Liver (tissue), 9 donors: ENCODE measurements around the gene FAM184A. TPM values are rescaled to one million over a fixed set of nuclear protein-coding genes. Genes with fewer than 3 reads are reported as not detected.
"Not testable (repeated sequence)": the region's sequence is repeated elsewhere in the genome, so short reads cannot be mapped to it uniquely, and the experiment has no call there.

Experiments
- DNase-seq: peaks from one replicate; pipeline ENCODE4 v3.0.0-alpha.2; 2017; ENCODE audit warnings: low spot score
- H3K27ac ChIP-seq, 2 donors: one replicate each; pipeline ENCODE4 v1.7.0; 2013; ENCODE audit warnings: inconsistent platforms in 2 of 2, low read length in 2 of 2, control low read depth in 1 of 2, low read depth in 1 of 2, mild to moderate bottlenecking in 1 of 2
- H3K27me3 ChIP-seq, 4 donors: one replicate each; pipeline versions ENCODE4 v1.6.1 to v1.7.0; 2013; ENCODE audit warnings: low read length in 3 of 4, inconsistent platforms in 1 of 4, mild to moderate bottlenecking in 1 of 4, moderate library complexity in 1 of 4; ENCODE audit not compliant: control insufficient read depth in 4 of 4, insufficient read depth in 4 of 4
- H3K36me3 ChIP-seq, 4 donors: one replicate each; pipeline versions ENCODE4 v1.6.1 to v1.7.0; 2013; ENCODE audit warnings: low read length in 3 of 4, mild to moderate bottlenecking in 3 of 4, low read depth in 1 of 4, moderate library complexity in 1 of 4; ENCODE audit not compliant: control insufficient read depth in 4 of 4, insufficient read depth in 3 of 4
- H3K4me1 ChIP-seq, 4 donors: one replicate each; pipeline versions ENCODE4 v1.6.1 to v1.7.0; 2013; ENCODE audit warnings: low read length in 3 of 4, mild to moderate bottlenecking in 3 of 4, moderate library complexity in 1 of 4; ENCODE audit not compliant: control insufficient read depth in 4 of 4, insufficient read depth in 4 of 4
- H3K4me3 ChIP-seq, 3 donors: one replicate each; pipeline versions ENCODE4 v1.6.1 to v1.7.0; 2013; ENCODE audit warnings: low read length in 3 of 3, control low read depth in 1 of 3, low read depth in 1 of 3, mild to moderate bottlenecking in 1 of 3
- H3K9ac ChIP-seq, 2 donors: one replicate each; pipeline ENCODE4 v1.7.0; 2013; ENCODE audit warnings: low read length in 2 of 2, mild to moderate bottlenecking in 2 of 2, moderate library complexity in 2 of 2, control low read depth in 1 of 2, low read depth in 1 of 2
- H3K9me3 ChIP-seq, 4 donors: one replicate each; pipeline versions ENCODE4 v1.6.1 to v1.7.0; 2013; ENCODE audit warnings: low read length in 3 of 4; ENCODE audit not compliant: control insufficient read depth in 4 of 4
- CTCF ChIP-seq: fragments of 150-350 bp; IDR thresholded peaks from 2 replicates; pipeline ENCODE4 v1.5.1; 2017; ENCODE audit warnings: improper control_type of control experiment, low read depth, low read length; ENCODE audit not compliant: missing input control
- FOXA1 ChIP-seq: IDR thresholded peaks from 2 replicates; pipeline ENCODE4 v1.6.1; 2016; ENCODE audit warnings: antibody characterized with exemption
- GABPA ChIP-seq, 2 donors: IDR thresholded peaks in 1 of 2; conservative IDR thresholded peaks in 1 of 2; 2 replicates each; pipeline ENCODE4 v1.6.1; 2016; ENCODE audit warnings: antibody characterized with exemption in 2 of 2, mild to moderate bottlenecking in 1 of 2, moderate library complexity in 1 of 2
- MAX ChIP-seq: IDR thresholded peaks from 2 replicates; pipeline ENCODE4 v1.6.1; 2016; ENCODE audit warnings: antibody characterized with exemption
- NR2F2 ChIP-seq: IDR thresholded peaks from 2 replicates; pipeline ENCODE4 v1.6.1; 2016; ENCODE audit warnings: antibody characterized with exemption
- RAD21 ChIP-seq, 2 donors: IDR thresholded peaks; 2 replicates each; pipeline ENCODE4 v1.6.1; 2016; ENCODE audit warnings: antibody characterized with exemption in 2 of 2, mild to moderate bottlenecking in 2 of 2
- REST ChIP-seq: IDR thresholded peaks from 2 replicates; pipeline ENCODE4 v1.6.1; 2016; ENCODE audit warnings: antibody characterized with exemption, mild to moderate bottlenecking
- RXRA ChIP-seq, 2 donors: IDR thresholded peaks; 2 replicates each; pipeline ENCODE4 v1.6.1; 2017 to 2018; ENCODE audit warnings: antibody characterized with exemption in 2 of 2, mild to moderate bottlenecking in 1 of 2
- YY1 ChIP-seq: IDR thresholded peaks from 2 replicates; pipeline ENCODE4 v1.6.1; 2016; ENCODE audit warnings: antibody characterized with exemption, mild to moderate bottlenecking
- ZBTB33 ChIP-seq: IDR thresholded peaks from 2 replicates; pipeline ENCODE4 v1.6.1; 2016; ENCODE audit warnings: antibody characterized with exemption
- WGBS: extraction: QIAGEN DNeasy Blood & Tissue Kit; methylation state at CpG from one replicate; pipeline ENCODE4 v1.1.7; 2013; 5-methylcytosine and 5-hydroxymethylcytosine counted together
- polyA plus RNA-seq, 2 donors: library from polyadenylated mRNA; stranded (reverse) in 1 of 2; unstranded in 1 of 2; fragments of 200-250 nt in 1 of 2; fragments of >200 nt in 1 of 2; fragmentation: Nextera tagmentation in 1 of 2; extraction: Ambion mirVana in 1 of 2; gene quantifications; one replicate each; pipeline versions ENCODE4 v1.2.1 to v1.2.3, GENCODE V29; 2013 to 2015
- total RNA-seq, 2 donors: library from RNA; depleted of rRNA; stranded (reverse); fragments of >200 nt; gene quantifications; one replicate each; pipeline ENCODE4 v1.2.3, GENCODE V29; 2014
- donor health status: healthy.
- donor health status: healthy.
- donor health status: healthy.
- donor health status: healthy.
- donor health status: healthy.

The FAM184A gene
- total and polyA plus RNA-seq, 4 donors = 1.0 to 7.4 (median 4.0) TPM

GRCh38 chr6:119012521-119012920, 65.9 kb downstream of the FAM184A start:
- no peaks in the 10 kb centered on the region for H3K9me3 ChIP-seq
- TF ChIP-seq MAX (no peak), ZBTB33 (no peak), RAD21 (IDR thresholded peaks at IDR 0.05) (no peak), NR2F2 (no peak)
- no peak for DNase-seq
- H3K36me3 ChIP-seq = peaks cover 0 to 3% (median 0%) of the 10 kb centered on the region in 4 donors
- no peaks in the 10 kb centered on the region for H3K4me1 ChIP-seq
- H3K4me3 ChIP-seq = no peak overlapping the region
- H3K27me3 ChIP-seq = no peaks in the 10 kb centered on the region
- WGBS = 96% methylated on average over 1 of the region's 1 CpG
- no peak overlapping the region for H3K27ac ChIP-seq
- H3K9ac ChIP-seq = no peak overlapping the region

GRCh38 chr6:119009266-119009665, 69.2 kb downstream of the FAM184A start:
- not testable (repeated sequence) for DNase-seq, H3K9me3 ChIP-seq, H3K4me1 ChIP-seq, H3K36me3 ChIP-seq, H3K27me3 ChIP-seq, H3K4me3 ChIP-seq, H3K9ac ChIP-seq, H3K27ac ChIP-seq
- 98% methylated on average over 3 of the region's 3 CpGs for WGBS

GRCh38 chr6:119006974-119007373, 71.5 kb downstream of the FAM184A start:
- WGBS = 93% methylated on average over 2 of the region's 2 CpGs
- no peaks in the 10 kb centered on the region for H3K4me1 ChIP-seq
- no peaks in the 10 kb centered on the region for H3K27me3 ChIP-seq
- H3K27ac ChIP-seq = no peak overlapping the region
- H3K4me3 ChIP-seq = no peak overlapping the region
- no peak for DNase-seq
- no peak for TF ChIP-seq CTCF
- no peak for TF ChIP-seq REST
- TF ChIP-seq MAX = no peak
- no peak for TF ChIP-seq GABPA (IDR thresholded peaks at IDR 0.05 in 1 of 2, conservative IDR thresholded peaks at IDR 0.05 in 1 of 2)
- TF ChIP-seq YY1 = no peak
- no peak for TF ChIP-seq RAD21 (IDR thresholded peaks at IDR 0.05)
- no peak for TF ChIP-seq ZBTB33
- no peak for TF ChIP-seq FOXA1
- TF ChIP-seq RXRA (IDR thresholded peaks at IDR 0.05) = no peak
- H3K9me3 ChIP-seq = no peaks in the 10 kb centered on the region
- no peak overlapping the region for H3K9ac ChIP-seq
- peaks cover 0 to 3% (median 0%) of the 10 kb centered on the region in 4 donors for H3K36me3 ChIP-seq
